H1 (cell line): ENCODE data around the gene GPR39. TPM values are rescaled to one million over a fixed set of nuclear protein-coding genes. Genes with fewer than 3 reads are reported as not detected.

Source experiments
- CTCF ChIA-PET: fragments of 300-600 bp; sonication (Branson Sonifier 250); formaldehyde crosslinking; loops from one replicate; lab custom pipeline; 2021; ENCODE audit not compliant: partially characterized antibody; lab: Charles Lee
- POLR2A ChIA-PET: fragments of 300-600 bp; sonication (Branson Sonifier 250); formaldehyde crosslinking; loops from one replicate; lab custom pipeline; 2021; ENCODE audit warnings: inconsistent platforms; ENCODE audit not compliant: partially characterized antibody; lab: Charles Lee
- DNase-seq, 2 experiments: peaks; one replicate each; pipeline versions ENCODE4 v3.0.0 to v3.0.0-alpha.2; 2010 to 2022; ENCODE audit warnings: low spot score in 2 of 2, low read depth in 1 of 2, mixed read lengths in 1 of 2
- FAIRE-seq: peaks from 2 replicates; lab custom pipeline; 2011; peaks lifted over from hg19 to GRCh38; lab: Jason Lieb, UNC
- H2AFZ ChIP-seq: 2 replicates; pipeline ENCODE4 v1.8.1; 2012; ENCODE audit warnings: low read length, inconsistent platforms
- H2AK5ac ChIP-seq: 2 replicates; pipeline ENCODE4 v1.6.1; 2013; ENCODE audit warnings: low read depth, low read length
- H2BK120ac ChIP-seq: replicated peaks from 2 replicates; pipeline ENCODE3; 2013; ENCODE audit warnings: low read depth, low read length, inconsistent platforms
- H2BK12ac ChIP-seq: 2 replicates; pipeline ENCODE4 v1.6.1; 2013; ENCODE audit warnings: low read depth, low read length
- H2BK15ac ChIP-seq: 2 replicates; pipeline ENCODE4 v1.6.1; 2013; ENCODE audit warnings: low read length
- H2BK20ac ChIP-seq: 2 replicates; pipeline ENCODE4 v1.6.1; 2013; ENCODE audit warnings: low read length
- H2BK5ac ChIP-seq: 2 replicates; pipeline ENCODE4 v1.6.1; 2013; ENCODE audit warnings: low read depth, low read length
- H3K14ac ChIP-seq: 2 replicates; pipeline ENCODE4 v1.6.1; 2013; ENCODE audit warnings: inconsistent platforms; ENCODE audit not compliant: insufficient read length
- H3K18ac ChIP-seq: 2 replicates; pipeline ENCODE4 v1.6.1; 2013; ENCODE audit warnings: low read length; ENCODE audit errors: extremely low read depth
- H3K23ac ChIP-seq: 2 replicates; pipeline ENCODE4 v1.6.1; 2013; ENCODE audit warnings: inconsistent platforms; ENCODE audit not compliant: insufficient read length
- H3K23me2 ChIP-seq: 2 replicates; pipeline ENCODE4 v1.6.1; 2013; ENCODE audit warnings: low read depth, low read length
- H3K27ac ChIP-seq: 2 replicates; pipeline ENCODE4 v1.6.1; 2011; ENCODE audit warnings: low read depth, low read length, inconsistent platforms
- H3K27me3 ChIP-seq, 4 experiments: replicated peaks in 1 of 4; 1 replicate in 1 of 4; 2 replicates in 3 of 4; pipeline versions ENCODE4 v1.6.1 to v1.8.1; 2011 to 2013; ENCODE audit warnings: low read length in 3 of 4, mild to moderate bottlenecking in 3 of 4, inconsistent platforms in 2 of 4, mixed read lengths in 2 of 4, moderate library complexity in 1 of 4; ENCODE audit not compliant: control insufficient read depth in 3 of 4, insufficient read depth in 3 of 4; ENCODE audit errors: extremely low read depth in 1 of 4
- H3K36me3 ChIP-seq, 4 experiments: 2 replicates each; pipeline versions ENCODE4 v1.6.1 to v1.8.1; 2011 to 2013; ENCODE audit warnings: mild to moderate bottlenecking in 4 of 4, low read length in 3 of 4, moderate library complexity in 2 of 4, control low read depth in 1 of 4, inconsistent platforms in 1 of 4; ENCODE audit not compliant: insufficient read depth in 4 of 4, control insufficient read depth in 2 of 4
- H3K4ac ChIP-seq: replicated peaks from 2 replicates; pipeline ENCODE3; 2013; ENCODE audit warnings: low read length, low read depth, mixed read lengths, inconsistent platforms; ENCODE audit not compliant: insufficient read length
- H3K4me1 ChIP-seq, 4 experiments: replicated peaks in 1 of 4; 1 replicate in 1 of 4; 2 replicates in 3 of 4; pipeline versions ENCODE4 v1.6.1 to v1.8.1; 2011 to 2013; ENCODE audit warnings: low read length in 3 of 4, inconsistent platforms in 2 of 4, mixed read lengths in 1 of 4; ENCODE audit not compliant: insufficient read depth in 4 of 4, control insufficient read depth in 3 of 4
- H3K4me2 ChIP-seq, 2 experiments: 2 replicates each; pipeline versions ENCODE4 v1.6.1 to v1.8.1; 2011 to 2013; ENCODE audit warnings: low read depth in 2 of 2, low read length in 2 of 2, control low read depth in 1 of 2, inconsistent platforms in 1 of 2, mild to moderate bottlenecking in 1 of 2; ENCODE audit not compliant: insufficient read depth in 1 of 2
- H3K4me3 ChIP-seq, 4 experiments: fragments of 200-600, 300-600 bp in 1 of 4; sonication (generic), shearing (Covaris generic), sonication (Bioruptor Twin) in 1 of 4; 2 replicates each; pipeline versions ENCODE4 v1.5.1 to v1.8.1; 2011 to 2016; ENCODE audit warnings: low read length in 4 of 4, low read depth in 3 of 4, control low read depth in 2 of 4, inconsistent platforms in 2 of 4, mild to moderate bottlenecking in 2 of 4, mixed read lengths in 1 of 4, moderate library complexity in 1 of 4; ENCODE audit not compliant: insufficient read depth in 2 of 4; ENCODE audit errors: extremely low read depth in 1 of 4
- H3K56ac ChIP-seq: replicated peaks from 2 replicates; pipeline ENCODE3; 2013; ENCODE audit warnings: low read depth, mild to moderate bottlenecking, mixed read lengths, low read length, inconsistent platforms; ENCODE audit not compliant: insufficient read length
- H3K79me1 ChIP-seq: 2 replicates; pipeline ENCODE4 v1.6.1; 2013; ENCODE audit warnings: low read depth, low read length, control low read depth
- H3K79me2 ChIP-seq, 2 experiments: 2 replicates each; pipeline versions ENCODE4 v1.6.1 to v1.8.1; 2012 to 2013; ENCODE audit warnings: low read length in 2 of 2, mild to moderate bottlenecking in 2 of 2, inconsistent platforms in 1 of 2; ENCODE audit not compliant: insufficient read depth in 2 of 2, control insufficient read depth in 1 of 2
- H3K9ac ChIP-seq, 4 experiments: replicated peaks in 1 of 4; 1 replicate in 1 of 4; 2 replicates in 3 of 4; pipeline versions ENCODE4 v1.6.1 to v1.8.1; 2011 to 2013; ENCODE audit warnings: low read depth in 3 of 4, low read length in 3 of 4, control low read depth in 2 of 4, mild to moderate bottlenecking in 2 of 4, moderate library complexity in 2 of 4, inconsistent platforms in 1 of 4; ENCODE audit errors: extremely low read depth in 1 of 4
- H3K9me3 ChIP-seq, 2 experiments: 2 replicates each; pipeline versions ENCODE4 v1.6.1 to v1.8.1; 2012 to 2013; ENCODE audit warnings: mild to moderate bottlenecking in 2 of 2, moderate library complexity in 2 of 2, control low read depth in 1 of 2, inconsistent platforms in 1 of 2, low read depth in 1 of 2, low read length in 1 of 2, mixed read lengths in 1 of 2; ENCODE audit not compliant: insufficient read depth in 2 of 2
- H4K20me1 ChIP-seq, 2 experiments: replicated peaks in 1 of 2; 2 replicates each; pipeline versions ENCODE3 to v1.8.1; 2011 to 2013; ENCODE audit warnings: inconsistent platforms in 2 of 2, low read length in 2 of 2, mild to moderate bottlenecking in 1 of 2; ENCODE audit not compliant: insufficient read depth in 2 of 2, control insufficient read depth in 1 of 2
- H4K5ac ChIP-seq: 2 replicates; pipeline ENCODE4 v1.6.1; 2013; ENCODE audit warnings: low read length, low read depth, mixed read lengths, inconsistent platforms; ENCODE audit not compliant: insufficient read length
- H4K8ac ChIP-seq: 2 replicates; pipeline ENCODE4 v1.8.0; 2013; ENCODE audit warnings: mild to moderate bottlenecking, moderate library complexity, low read length, inconsistent platforms; ENCODE audit not compliant: insufficient read depth; ENCODE audit errors: extremely low read depth
- H4K91ac ChIP-seq: replicated peaks from 2 replicates; pipeline ENCODE3; 2013; ENCODE audit warnings: low read length, mixed read lengths, inconsistent platforms; ENCODE audit not compliant: insufficient read length
- BCL11A ChIP-seq, 2 experiments: IDR thresholded peaks; one replicate each; pipeline ENCODE4 v1.6.1; 2011; ENCODE audit warnings: low read depth in 2 of 2, low read length in 2 of 2, mild to moderate bottlenecking in 2 of 2
- BRCA1 ChIP-seq: IDR thresholded peaks from 2 replicates; pipeline ENCODE4 v1.6.1; 2012; ENCODE audit warnings: low read depth, low read length, improper control_type of control experiment
- CBX5 ChIP-seq: fragments of 300-800, 300-1000 bp; sonication (generic); IDR thresholded peaks from 2 replicates; pipeline ENCODE4 v1.7.1; 2016; ENCODE audit warnings: antibody characterized with exemption, low read length, low read depth
- EGR1 ChIP-seq: IDR thresholded peaks from 2 replicates; pipeline ENCODE4 v1.6.1; 2011; ENCODE audit warnings: low read depth, low read length, borderline replicate concordance
- HDAC6 ChIP-seq: IDR thresholded peaks from one replicate; pipeline ENCODE4 v1.7.1; 2012; ENCODE audit warnings: low read depth, mild to moderate bottlenecking, inconsistent platforms, low read length, moderate library complexity
- KDM4A ChIP-seq: IDR thresholded peaks from one replicate; pipeline ENCODE4 v1.7.1; 2012; ENCODE audit warnings: low read depth, mild to moderate bottlenecking, moderate library complexity, low read length, inconsistent platforms; ENCODE audit not compliant: severe bottlenecking
- MAFK ChIP-seq: IDR thresholded peaks from 2 replicates; pipeline ENCODE4 v1.6.1; 2012; ENCODE audit warnings: low read depth, mild to moderate bottlenecking, improper control_type of control experiment, low read length
- POLR2A ChIP-seq, 2 experiments: IDR thresholded peaks; 1 replicate in 1 of 2; 2 replicates in 1 of 2; pipeline ENCODE4 v1.6.1; 2011; ENCODE audit warnings: low read depth in 2 of 2, low read length in 2 of 2, mild to moderate bottlenecking in 2 of 2; ENCODE audit errors: control extremely low read depth in 1 of 2
- RFX5 ChIP-seq: IDR thresholded peaks from 2 replicates; pipeline ENCODE4 v1.6.1; 2011; ENCODE audit warnings: low read depth, low read length, improper control_type of control experiment, borderline replicate concordance
- SIRT6 ChIP-seq: IDR thresholded peaks from one replicate; pipeline ENCODE4 v1.7.1; 2012; ENCODE audit warnings: low read length, inconsistent platforms
- SP4 ChIP-seq: IDR thresholded peaks from 2 replicates; pipeline ENCODE4 v1.6.1; 2012; ENCODE audit warnings: low read length, inconsistent platforms
- SUZ12 ChIP-seq: fragments of 200-600 bp; sonication (generic); IDR thresholded peaks from 2 replicates; pipeline ENCODE4 v1.6.1; 2012; ENCODE audit warnings: mild to moderate bottlenecking, inconsistent platforms, low read length, moderate library complexity, mixed read lengths
- TAF1 ChIP-seq: IDR thresholded peaks from 2 replicates; pipeline ENCODE4 v1.6.1; 2011; ENCODE audit warnings: mild to moderate bottlenecking, low read depth, low read length
- TEAD4 ChIP-seq: IDR thresholded peaks from 2 replicates; pipeline ENCODE4 v1.6.1; 2012; ENCODE audit warnings: low read depth, low read length, inconsistent platforms, mixed read lengths
- YY1 ChIP-seq: IDR thresholded peaks from 2 replicates; pipeline ENCODE4 v1.6.1; 2011; ENCODE audit warnings: low read depth, mild to moderate bottlenecking, low read length
- WGBS, 2 experiments: shearing (Covaris generic) in 1 of 2; methylation state at CpG; one replicate each; pipeline versions ENCODE4 v1.1.6 to v1.1.7; 2013 to 2015; ENCODE audit warnings: low lambda C conversion rate in 2 of 2, mixed read lengths in 2 of 2, inconsistent platforms in 1 of 2, low coverage in 1 of 2, missing lambda C conversion rate in 1 of 2; ENCODE audit not compliant: insufficient replicate concordance in 2 of 2, insufficient coverage in 1 of 2, insufficient read length in 1 of 2; ENCODE audit errors: extremely low coverage in 1 of 2, missing lambda C conversion rate in 1 of 2; 5-methylcytosine and 5-hydroxymethylcytosine counted together
- polyA plus RNA-seq, 7 experiments: library from polyadenylated mRNA; depleted of rRNA in 3 of 7; stranded (reverse) in 5 of 7; unstranded in 2 of 7; fragments of >200 nt in 5 of 7; fragments of 200-250 nt in 2 of 7; gene quantifications; 1 replicate in 5 of 7; 2 replicates in 1 of 7; 4 replicates in 1 of 7; pipeline versions ENCODE4 v1.2.1 to v1.2.3, GENCODE V29; 2011 to 2013; ENCODE audit warnings: missing spikeins in 2 of 7, mixed read lengths in 2 of 7
- total RNA-seq: library from RNA; stranded (reverse); fragmentation: NEBNext Ultra II Directional; extraction: Animal tissue kit (Norgen Biotek cat#: 25700); gene quantifications from 2 replicates; pipeline ENCODE4 v1.2.1, GENCODE V29; 2021

The GPR39 gene
- total and polyA plus RNA-seq, 2 of the 8 experiments (the other 6 are each of a cell fraction or from before 2014, with no cell fraction given), result 0.63 to 2.7 TPM

- Histone ChIP-seq H3K18ac (no peak overlapping the region), H3K56ac (no peak overlapping the region), H3K9me3 (no peaks in the 10 kb centered on the region), H3K4me3 (no peak overlapping the region), H2BK12ac (no peak overlapping the region), H3K23ac (no peak overlapping the region), H3K79me2 (no peaks in the 10 kb centered on the region), H2AFZ (no peak overlapping the region), H2BK5ac (no peak overlapping the region), H3K23me2 (peaks cover 8% of the 10 kb centered on the region), H3K79me1 (no peaks in the 10 kb centered on the region), H4K91ac (no peak overlapping the region), H4K8ac (no peak overlapping the region), H3K27ac (no peak overlapping the region), H3K27me3 (peaks cover 2 to 23% (median 15%) of the 10 kb centered on the region in 4 experiments), H3K4ac (no peak overlapping the region), H4K20me1 (no peaks in the 10 kb centered on the region), H3K36me3 (no peaks in the 10 kb centered on the region), H2AK5ac (no peak overlapping the region), H2BK120ac (no peak overlapping the region), H2BK20ac (no peak overlapping the region), H3K14ac (no peak overlapping the region), H4K5ac (no peak overlapping the region), H3K9ac (no peak overlapping the region), H2BK15ac (no peak overlapping the region), H3K4me1 (peaks cover 2 to 8% (median 5%) of the 10 kb centered on the region in 4 experiments; a peak in 4 of 7 replicates), H3K4me2 (no peak overlapping the region)
- no peak for DNase-seq
- 77% methylated on average over 6 of the region's 6 CpGs; no CpG with 5 or more reads in 1 of the 2 experiments for WGBS, 2 experiments
- ChIA-PET CTCF (no interaction called here), POLR2A (no interaction called here)
- no peak for FAIRE-seq
- TF ChIP-seq HDAC6 (no peak), BCL11A (IDR thresholded peaks at IDR 0.05; ENCODE audit: low read depth in 2 of 2, low read length in 2 of 2) (no peak), TAF1 (no peak), TEAD4 (no peak), BRCA1 (no peak), POLR2A (IDR thresholded peaks at IDR 0.05; ENCODE audit: control extremely low read depth in 1 of 2, low read depth in 2 of 2, low read length in 2 of 2) (no peak), KDM4A (no peak), MAFK (no peak), YY1 (no peak), RFX5 (no peak), SIRT6 (no peak), SUZ12 (no peak), EGR1 (no peak), CBX5 (no peak), SP4 (no peak)
These were observed 3.3 kb downstream of the GPR39 start for GRCh38 chr2:132419941-132420340.
